Activated naive CD4-positive, alpha-beta T cell treated with anti-CD3 and anti-CD28 coated beads, Interleukin-2, amount 10 ng/mL, durations not matched to agents 7 days and 5 days (primary cell): Measurements from ENCODE around the gene CUL9.

ENCODE experiments used
- CTCF ChIA-PET: fragments of 350-600 bp; sonication (Branson Sonifier 250); formaldehyde crosslinking; loops from one replicate; lab custom pipeline; 2021; ENCODE audit warnings: antibody characterized with exemption; lab: Charles Lee
- DNase-seq: peaks from one replicate; pipeline ENCODE4 v3.0.0-alpha.2; 2020
- H3K27ac Mint-ChIP-seq: one replicate; pipeline ENCODE4 v1.8.0; 2021; ENCODE audit warnings: mild to moderate bottlenecking, moderate library complexity, mixed read lengths
- H3K27me3 Mint-ChIP-seq: one replicate; pipeline ENCODE4 v1.8.0; 2021; ENCODE audit warnings: mild to moderate bottlenecking, mixed read lengths
- H3K36me3 Mint-ChIP-seq: one replicate; pipeline ENCODE4 v1.8.0; 2021; ENCODE audit warnings: mixed read lengths
- H3K4me1 Mint-ChIP-seq: one replicate; pipeline ENCODE4 v1.8.0; 2021; ENCODE audit warnings: mixed read lengths
- H3K4me3 Mint-ChIP-seq: one replicate; pipeline ENCODE4 v1.8.0; 2021; ENCODE audit warnings: mild to moderate bottlenecking, moderate library complexity, mixed read lengths
- H3K9me3 Mint-ChIP-seq: one replicate; pipeline ENCODE4 v1.8.0; 2021; ENCODE audit warnings: mixed read lengths

Gene CUL9

DNA sequence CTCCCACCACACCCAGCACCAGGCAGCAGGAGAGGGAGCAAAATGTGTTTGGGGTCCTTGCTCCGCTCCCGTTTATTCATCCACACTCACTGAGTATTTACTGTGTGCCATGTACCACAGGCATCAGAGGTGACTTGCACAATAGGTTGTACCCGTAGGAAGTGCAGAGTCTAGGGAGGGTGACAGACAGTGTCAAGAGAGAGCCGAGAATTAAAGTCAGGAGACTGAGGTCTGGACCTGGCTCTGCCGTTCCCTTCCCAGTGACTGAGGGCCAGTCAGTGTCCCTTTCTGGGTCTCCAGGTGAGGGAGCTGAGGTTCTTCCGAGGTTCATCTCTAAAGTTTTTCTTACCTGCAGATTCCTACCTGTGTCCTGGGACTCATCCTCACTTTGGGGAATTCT is 83.6 kb downstream of the CUL9 start:
- no peak overlapping the region for H3K4me3 Mint-ChIP-seq
- H3K9me3 Mint-ChIP-seq, result no peaks in the 10 kb centered on the region
- CTCF ChIA-PET, result interaction anchor here (1.2 to 4.7 kb wide), 4 partner anchors 35 to 241 kb away, joined by 3 to 36 read pairs (median 8); partner anchors contain the start of gene CRIP3
- DNase-seq, result no peak
- peaks cover 66% of the 10 kb centered on the region for H3K27me3 Mint-ChIP-seq
- H3K27ac Mint-ChIP-seq, result no peak overlapping the region
- peaks cover 5% of the 10 kb centered on the region for H3K4me1 Mint-ChIP-seq
- H3K36me3 Mint-ChIP-seq, result no peaks in the 10 kb centered on the region

DNA sequence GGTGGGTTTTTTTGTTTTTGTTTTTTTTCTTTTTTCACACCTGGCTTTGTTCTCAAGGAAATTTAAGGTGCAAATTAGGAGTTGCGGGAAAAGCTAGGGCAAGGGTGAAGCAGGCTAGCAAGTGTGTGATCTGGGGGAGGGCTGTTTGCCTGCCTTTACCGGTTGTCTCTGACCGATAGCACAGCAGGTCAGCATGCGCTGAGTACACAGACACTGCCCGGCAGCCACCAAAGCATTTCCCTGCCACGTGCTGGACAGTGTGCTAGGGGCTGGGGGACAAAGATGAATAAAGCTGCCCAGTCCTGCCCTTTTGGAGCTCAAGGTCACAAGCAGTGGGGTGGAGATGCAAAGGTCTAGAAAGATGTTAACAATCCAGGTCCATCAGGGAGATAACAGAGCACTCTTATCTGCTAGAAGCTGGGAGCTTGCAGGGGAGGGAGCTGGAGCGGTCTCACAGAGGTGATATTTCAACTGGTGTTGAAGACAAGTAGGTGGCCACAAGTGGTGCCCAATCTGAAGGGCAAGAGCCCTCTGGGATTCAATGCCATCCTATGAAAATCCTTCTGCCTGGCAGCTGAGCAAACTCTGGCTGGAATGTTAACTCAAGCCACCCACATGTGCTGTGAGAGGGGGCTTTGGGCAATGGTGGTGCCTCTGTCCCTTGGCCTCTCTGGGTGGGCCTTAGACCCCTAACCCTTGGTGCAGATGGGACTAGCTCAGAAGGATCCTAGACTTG is 85.8 kb downstream of the CUL9 start:
- H3K27ac Mint-ChIP-seq, result no peak overlapping the region
- peaks cover 5% of the 10 kb centered on the region for H3K4me1 Mint-ChIP-seq
- CTCF ChIA-PET, result interaction anchor here (1.0 to 2.0 kb wide), 2 partner anchors 131 to 238 kb away, joined by 3 to 9 read pairs; no protein-coding TSS in a partner anchor
- H3K36me3 Mint-ChIP-seq, result no peaks in the 10 kb centered on the region
- no peak for DNase-seq
- H3K4me3 Mint-ChIP-seq, result no peak overlapping the region
- H3K9me3 Mint-ChIP-seq, result no peaks in the 10 kb centered on the region
- H3K27me3 Mint-ChIP-seq, result peaks cover 86% of the 10 kb centered on the region

GRCh38 chr6:43268355-43268700 is 86.3 kb downstream of the CUL9 start:
- Mint-ChIP-seq H3K27me3 (peaks cover 89% of the 10 kb centered on the region), H3K4me3 (no peak overlapping the region), H3K36me3 (no peaks in the 10 kb centered on the region), H3K4me1 (peaks cover 5% of the 10 kb centered on the region), H3K9me3 (no peaks in the 10 kb centered on the region), H3K27ac (no peak overlapping the region)
- CTCF ChIA-PET, result interaction anchor here (1.0 to 2.0 kb wide), 4 partner anchors 88 to 239 kb away, joined by 3 to 9 read pairs (median 5); no protein-coding TSS in a partner anchor
- DNase-seq, result no peak

DNA sequence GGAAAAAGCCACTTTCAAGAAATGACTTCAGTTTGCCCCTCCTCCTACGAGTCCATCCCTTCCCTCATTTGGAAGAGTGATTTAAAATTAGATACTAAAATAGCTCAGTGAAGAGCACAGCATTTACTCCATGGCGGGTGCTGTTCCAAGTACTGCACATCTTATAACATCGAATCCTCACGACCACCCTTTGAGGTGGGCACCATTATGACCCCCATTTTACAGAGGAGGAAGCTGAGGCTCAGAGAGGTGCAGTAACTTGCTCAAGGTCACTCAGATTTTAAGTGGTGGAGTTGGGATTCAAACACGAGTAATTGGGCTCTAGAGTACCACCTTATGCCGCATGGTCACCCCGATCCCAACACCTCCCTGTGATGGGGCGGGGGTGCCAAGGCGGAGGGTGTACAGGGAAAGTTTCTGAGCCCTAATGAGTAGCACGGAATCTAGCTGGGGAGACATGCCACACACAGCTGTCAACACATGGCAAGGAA is 86.8 kb downstream of the CUL9 start:
- CTCF ChIA-PET, result interaction anchor here (0.6 to 2.0 kb wide), 6 partner anchors 28 to 239 kb away, joined by 3 to 9 read pairs (median 4); partner anchors contain the start of gene CRIP3
- no peak overlapping the region for H3K27ac Mint-ChIP-seq
- no peaks in the 10 kb centered on the region for H3K36me3 Mint-ChIP-seq
- peaks cover 90% of the 10 kb centered on the region for H3K27me3 Mint-ChIP-seq
- H3K4me3 Mint-ChIP-seq, result peak overlapping the region; percentile 64
- peaks cover 7% of the 10 kb centered on the region for H3K4me1 Mint-ChIP-seq
- no peak for DNase-seq
- H3K9me3 Mint-ChIP-seq, result no peaks in the 10 kb centered on the region

GRCh38 chr6:43269273-43270007 is 87.4 kb downstream of the CUL9 start:
- peak; percentile 61 for DNase-seq
- CTCF ChIA-PET, result interaction anchor here (0.6 to 2.0 kb wide), 6 partner anchors 28 to 238 kb away, joined by 3 to 9 read pairs (median 4); partner anchors contain the start of gene CRIP3
- Mint-ChIP-seq H3K27me3 (peaks cover 93% of the 10 kb centered on the region), H3K9me3 (no peaks in the 10 kb centered on the region), H3K4me3 (peak overlapping the region; percentile 64), H3K36me3 (no peaks in the 10 kb centered on the region), H3K27ac (no peak overlapping the region), H3K4me1 (peaks cover 13% of the 10 kb centered on the region)

DNA sequence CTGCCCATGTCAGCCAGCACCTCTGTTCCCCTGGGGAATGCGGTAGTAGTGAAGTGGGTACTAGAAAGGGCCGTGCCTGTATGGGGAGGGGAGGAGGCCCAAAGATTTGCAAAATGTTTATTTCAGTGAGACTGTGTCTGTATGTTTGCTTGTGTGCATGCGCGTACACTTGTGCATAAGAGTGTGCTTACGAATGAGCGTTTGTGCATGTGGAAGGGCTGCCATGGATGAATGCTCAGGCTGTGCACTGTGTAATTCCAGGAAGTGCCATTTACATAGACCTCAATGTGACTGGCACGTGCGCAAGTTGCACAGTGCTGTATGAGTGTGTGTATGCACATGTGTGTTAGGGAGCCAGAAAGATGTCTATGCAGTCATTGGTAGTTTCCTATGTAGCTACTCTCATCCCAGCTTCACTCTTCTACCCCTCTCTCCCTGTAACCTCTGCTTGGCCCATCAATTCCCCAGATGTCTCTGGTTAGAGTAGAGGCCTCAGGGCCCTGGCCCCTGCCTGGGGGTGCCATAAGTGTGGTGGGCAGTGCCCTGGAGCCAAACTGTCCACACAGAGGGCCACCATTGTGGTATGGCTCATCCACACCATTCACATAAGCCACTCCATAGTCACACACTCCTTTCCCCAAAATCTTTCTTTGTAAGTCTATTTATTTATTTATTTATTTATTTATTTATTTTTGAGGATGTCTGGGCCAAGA is 89.3 kb downstream of the CUL9 start:
- no peak for DNase-seq
- Mint-ChIP-seq H3K4me3 (no peak overlapping the region), H3K27ac (no peak overlapping the region), H3K9me3 (no peaks in the 10 kb centered on the region), H3K27me3 (peaks cover 95% of the 10 kb centered on the region), H3K36me3 (no peaks in the 10 kb centered on the region), H3K4me1 (peaks cover 21% of the 10 kb centered on the region)
- CTCF ChIA-PET, result interaction anchor here (1.3 kb wide), 1 partner anchor 8 kb away, joined by 4 read pairs; no protein-coding TSS in a partner anchor

DNA sequence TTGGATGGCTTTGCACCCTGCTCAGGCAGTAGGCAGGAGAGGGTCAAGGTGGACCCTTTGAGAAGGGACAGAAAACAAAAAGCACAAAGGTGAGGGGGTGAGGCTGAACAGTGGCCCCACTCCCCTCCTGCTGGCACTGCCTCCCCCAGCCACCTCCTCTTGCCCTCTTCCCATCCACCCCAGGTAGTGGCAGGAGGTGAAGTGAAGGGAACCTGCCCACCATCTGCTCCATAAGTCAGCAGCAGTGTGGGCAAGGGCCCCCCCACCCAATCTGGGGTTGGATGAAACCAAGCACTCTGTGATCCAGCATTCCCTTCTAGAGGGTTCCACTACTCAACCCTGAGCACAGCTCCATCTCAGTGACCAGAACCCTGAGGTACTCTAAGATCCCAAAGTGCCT is 89.9 kb downstream of the CUL9 start:
- H3K27ac Mint-ChIP-seq, result no peak overlapping the region
- CTCF ChIA-PET, result interaction anchor here (1.3 kb wide), 1 partner anchor 9 kb away, joined by 4 read pairs; no protein-coding TSS in a partner anchor
- H3K9me3 Mint-ChIP-seq, result no peaks in the 10 kb centered on the region
- peaks cover 97% of the 10 kb centered on the region for H3K27me3 Mint-ChIP-seq
- DNase-seq, result no peak
- no peak overlapping the region for H3K4me3 Mint-ChIP-seq
- no peaks in the 10 kb centered on the region for H3K36me3 Mint-ChIP-seq
- peaks cover 26% of the 10 kb centered on the region for H3K4me1 Mint-ChIP-seq

- Mint-ChIP-seq H3K36me3 (no peaks in the 10 kb centered on the region), H3K9me3 (no peaks in the 10 kb centered on the region), H3K4me3 (peak overlapping the region; percentile 13), H3K27me3 (peaks cover 97% of the 10 kb centered on the region), H3K27ac (no peak overlapping the region), H3K4me1 (peaks cover 38% of the 10 kb centered on the region)
- CTCF ChIA-PET, result no interaction called here
- DNase-seq, result no peak
These were observed 91.7 kb downstream of the CUL9 start for GRCh38 chr6:43273707-43274106.
